Left lung (tissue), 10 donors: ENCODE results near the gene TACC3. TPM values are rescaled to one million over a fixed set of nuclear protein-coding genes. Genes with fewer than 3 reads are reported as not detected.

ENCODE experiments used
- ATAC-seq: fragments of 200-7000 bp; cut with Tn5 transposase; one replicate; pipeline ENCODE4 v1.9.1; 2020; ENCODE audit warnings: moderate library complexity
- DNase-seq, 4 donors: peaks; one replicate each; pipeline ENCODE4 v3.0.0-alpha.2; 2013 to 2020
- H3K27ac ChIP-seq, 2 donors: fragments of 200-600 bp; sonication (generic) in 1 of 2; one replicate each; pipeline versions ENCODE4 v1.5.0 to v1.8.0; 2020 to 2021
- H3K27me3 ChIP-seq, 2 donors: fragments of 200-600 bp; sonication (generic) in 1 of 2; one replicate each; pipeline versions ENCODE4 v1.5.0 to v1.8.0; 2020 to 2021
- H3K36me3 ChIP-seq, 2 donors: fragments of 200-600 bp; sonication (generic) in 1 of 2; one replicate each; pipeline versions ENCODE4 v1.5.0 to v1.8.0; 2020 to 2021
- H3K4me1 ChIP-seq, 2 donors: fragments of 200-600 bp; one replicate each; pipeline ENCODE4 v1.8.0; 2021
- H3K4me3 ChIP-seq, 2 donors: fragments of 200-600 bp; sonication (generic) in 1 of 2; one replicate each; pipeline versions ENCODE4 v1.5.0 to v1.8.0; 2020 to 2021; ENCODE audit warnings: mild to moderate bottlenecking in 1 of 2
- H3K9me3 ChIP-seq, 2 donors: fragments of 200-600 bp; sonication (generic) in 1 of 2; one replicate each; pipeline versions ENCODE4 v1.5.0 to v1.8.0; 2020 to 2021
- CTCF ChIP-seq, 2 donors: fragments of 200-600 bp; sonication (generic) in 1 of 2; IDR thresholded peaks; one replicate each; pipeline versions ENCODE4 v1.5.0 to v1.8.0; 2021; ENCODE audit warnings: antibody characterized with exemption in 2 of 2
- intact Hi-C, 2 donors: fragments of 100-400 bp; cut with DNase I; formaldehyde crosslinking; loops; one replicate each; pipeline versions ENCODE4 v1.11.2 to v1.14.2; 2022
- polyA plus RNA-seq, 6 donors: library from polyadenylated mRNA; unstranded; fragments of 120-200 nt; gene quantifications; one replicate each; pipeline ENCODE4 v1.2.1, GENCODE V29; 2013; ENCODE audit not compliant: insufficient read length in 6 of 6
- total RNA-seq, 2 donors: library from RNA; stranded (reverse); fragmentation: NEBNext Ultra II Directional; extraction: Animal tissue kit (Norgen Biotek cat#: 25700); gene quantifications; one replicate each; pipeline ENCODE4 v1.2.1, GENCODE V29; 2021
- donor health status: DM: no; HTN: yes; CAD: no.
- donor health status: DM: no; HTN: no; CAD: no.

The TACC3 gene
- total and polyA plus RNA-seq, 8 donors = 20.3 to 76.2 (median 44.7) TPM

- H3K4me3 ChIP-seq = peak overlapping the region; percentile 77 to 79
- TF ChIP-seq CTCF (IDR thresholded peaks at IDR 0.05) = no peak
- peaks cover 0 to 36% of the 10 kb centered on the region in 2 donors for H3K36me3 ChIP-seq
- intact Hi-C loops = no loop called here
- peak overlapping the region; percentile 96 to 97 for H3K27ac ChIP-seq
- no peaks in the 10 kb centered on the region for H3K27me3 ChIP-seq
- no peaks in the 10 kb centered on the region for H3K9me3 ChIP-seq
- ATAC-seq (peak; percentile 40), DNase-seq (peak in 3 of 4 donors; percentile 38 to 91 (median 75))
- H3K4me1 ChIP-seq = peaks cover 24 to 69% of the 10 kb centered on the region in 2 donors
Observed at GRCh38 chr4:1720163-1720983, 948 bp upstream of the TACC3 start.

GRCh38 chr4:1721666-1722550 is 587 bp downstream of the TACC3 start:
- peak overlapping the region; percentile 77 to 79 for H3K4me3 ChIP-seq
- H3K27ac ChIP-seq = peak overlapping the region; percentile 69 to 97
- TF ChIP-seq CTCF (IDR thresholded peaks at IDR 0.05) = no peak
- peak in 1 of 4 donors; percentile 76 for DNase-seq
- no peaks in the 10 kb centered on the region for H3K9me3 ChIP-seq
- no peak for ATAC-seq
- peaks cover 0 to 29% of the 10 kb centered on the region in 2 donors for H3K36me3 ChIP-seq
- H3K27me3 ChIP-seq = no peaks in the 10 kb centered on the region
- intact Hi-C loops = no loop called here
- H3K4me1 ChIP-seq = peaks cover 24 to 76% of the 10 kb centered on the region in 2 donors

- Histone ChIP-seq H3K36me3 (peaks cover 0 to 22% of the 10 kb centered on the region in 2 donors), H3K27ac (peak overlapping the region; percentile 69 to 97), H3K4me1 (peaks cover 24 to 84% of the 10 kb centered on the region in 2 donors), H3K4me3 (peak overlapping the region in 1 of 2 donors; percentile 77), H3K27me3 (no peaks in the 10 kb centered on the region), H3K9me3 (no peaks in the 10 kb centered on the region)
- TF ChIP-seq CTCF (IDR thresholded peaks at IDR 0.05) = no peak
- DNase-seq (peak in 1 of 4 donors; percentile 74), ATAC-seq (no peak)
- intact Hi-C loops = no loop called here
Observed at GRCh38 chr4:1722551-1723118, 1.3 kb downstream of the TACC3 start.

- Histone ChIP-seq H3K27ac (peak overlapping the region; percentile 69 to 97), H3K27me3 (no peaks in the 10 kb centered on the region), H3K36me3 (peaks cover 0 to 22% of the 10 kb centered on the region in 2 donors), H3K4me1 (peaks cover 24 to 90% of the 10 kb centered on the region in 2 donors), H3K9me3 (no peaks in the 10 kb centered on the region), H3K4me3 (peak overlapping the region in 1 of 2 donors; percentile 37)
- DNase-seq (no peak), ATAC-seq (no peak)
- intact Hi-C loops = no loop called here
- no peak for TF ChIP-seq CTCF (IDR thresholded peaks at IDR 0.05)
Observed at GRCh38 chr4:1723131-1723801, 1.9 kb downstream of the TACC3 start.
